H1 (cell line): ENCODE results near the gene NUMB. TPM values are rescaled to one million over a fixed set of nuclear protein-coding genes. Genes with fewer than 3 reads are reported as not detected.

Experiments used
- ASH2L ChIP-seq: fragments of 200-600, 300-600 bp; sonication (generic); IDR thresholded peaks from one replicate; pipeline ENCODE4 v1.7.1; 2017; ENCODE audit warnings: low read length
- BCL11A ChIP-seq, 2 experiments: IDR thresholded peaks; one replicate each; pipeline ENCODE4 v1.6.1; 2011; ENCODE audit warnings: low read depth in 2 of 2, low read length in 2 of 2, mild to moderate bottlenecking in 2 of 2
- CBX8 ChIP-seq: fragments of 300-800, 300-1000 bp; sonication (generic); IDR thresholded peaks from 2 replicates; pipeline ENCODE4 v1.7.1; 2016; ENCODE audit warnings: low read depth, low read length, borderline replicate concordance
- JUN ChIP-seq: IDR thresholded peaks from 2 replicates; pipeline ENCODE4 v1.6.1; 2011; ENCODE audit warnings: low read depth, mild to moderate bottlenecking, improper control_type of control experiment, low read length
- NANOG ChIP-seq: IDR thresholded peaks from 2 replicates; pipeline ENCODE4 v1.6.1; 2011; ENCODE audit warnings: low read length, low read depth, mild to moderate bottlenecking, inconsistent platforms; ENCODE audit not compliant: insufficient read depth, poor library complexity, severe bottlenecking
- NRF1 ChIP-seq: IDR thresholded peaks from 2 replicates; pipeline ENCODE4 v1.6.1; 2011; ENCODE audit warnings: mild to moderate bottlenecking, low read depth, low read length, improper control_type of control experiment
- POLR2AphosphoS5 ChIP-seq: IDR thresholded peaks from 2 replicates; pipeline ENCODE4 v1.6.1; 2011; ENCODE audit warnings: low read depth, low read length
- RXRA ChIP-seq: IDR thresholded peaks from 2 replicates; pipeline ENCODE4 v1.6.1; 2011; ENCODE audit warnings: low read depth, mild to moderate bottlenecking, low read length, moderate library complexity; ENCODE audit not compliant: insufficient read depth
- SUZ12 ChIP-seq: fragments of 200-600 bp; sonication (generic); IDR thresholded peaks from 2 replicates; pipeline ENCODE4 v1.6.1; 2012; ENCODE audit warnings: mild to moderate bottlenecking, inconsistent platforms, low read length, moderate library complexity, mixed read lengths
- TAF7 ChIP-seq: optimal IDR thresholded peaks from 2 replicates; pipeline ENCODE3; 2011; ENCODE audit warnings: low read depth, mild to moderate bottlenecking, inconsistent platforms, low read length, moderate library complexity, borderline replicate concordance
- YY1 ChIP-seq: IDR thresholded peaks from 2 replicates; pipeline ENCODE4 v1.6.1; 2011; ENCODE audit warnings: low read depth, mild to moderate bottlenecking, low read length
- polyA plus RNA-seq, 7 experiments: library from polyadenylated mRNA; depleted of rRNA in 3 of 7; stranded (reverse) in 5 of 7; unstranded in 2 of 7; fragments of >200 nt in 5 of 7; fragments of 200-250 nt in 2 of 7; gene quantifications; 1 replicate in 5 of 7; 2 replicates in 1 of 7; 4 replicates in 1 of 7; pipeline versions ENCODE4 v1.2.1 to v1.2.3, GENCODE V29; 2011 to 2013; ENCODE audit warnings: missing spikeins in 2 of 7, mixed read lengths in 2 of 7
- total RNA-seq: library from RNA; stranded (reverse); fragmentation: NEBNext Ultra II Directional; extraction: Animal tissue kit (Norgen Biotek cat#: 25700); gene quantifications from 2 replicates; pipeline ENCODE4 v1.2.1, GENCODE V29; 2021
- TF ChIP-seq, protein P1 (sequence below): fragments of 300-600 bp; sonication (generic); IDR thresholded peaks from 2 replicates; pipeline ENCODE4 v1.7.1; 2012; ENCODE audit warnings: low read length, moderate library complexity, mild to moderate bottlenecking, inconsistent platforms; ENCODE audit not compliant: insufficient replicate concordance

The NUMB gene
- total and polyA plus RNA-seq, 2 of the 8 experiments (the other 6 are each of a cell fraction or from before 2014, with no cell fraction given), result 54.3 to 78.1 TPM

DNA sequence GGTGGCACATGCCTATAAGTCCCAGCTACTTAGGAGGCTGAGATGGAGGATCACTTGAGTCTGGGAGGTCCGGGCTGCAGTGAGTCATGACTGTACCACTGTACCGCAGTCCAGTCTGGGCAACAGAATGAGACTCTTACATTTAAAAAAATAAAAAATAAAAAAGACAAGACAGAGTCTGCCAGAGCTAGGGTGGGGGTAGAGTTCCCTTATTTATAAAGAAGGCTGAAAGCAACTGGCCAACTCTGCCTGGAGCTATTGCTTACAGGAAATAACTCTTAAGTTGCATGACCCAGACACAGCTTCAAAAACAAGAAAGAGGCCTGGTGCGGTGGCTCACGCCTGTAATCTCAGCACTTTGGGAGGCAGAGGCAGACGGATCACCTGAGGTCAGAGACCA lies 31.5 kb downstream of the NUMB start (continued):
- TF ChIP-seq, protein P1, sequence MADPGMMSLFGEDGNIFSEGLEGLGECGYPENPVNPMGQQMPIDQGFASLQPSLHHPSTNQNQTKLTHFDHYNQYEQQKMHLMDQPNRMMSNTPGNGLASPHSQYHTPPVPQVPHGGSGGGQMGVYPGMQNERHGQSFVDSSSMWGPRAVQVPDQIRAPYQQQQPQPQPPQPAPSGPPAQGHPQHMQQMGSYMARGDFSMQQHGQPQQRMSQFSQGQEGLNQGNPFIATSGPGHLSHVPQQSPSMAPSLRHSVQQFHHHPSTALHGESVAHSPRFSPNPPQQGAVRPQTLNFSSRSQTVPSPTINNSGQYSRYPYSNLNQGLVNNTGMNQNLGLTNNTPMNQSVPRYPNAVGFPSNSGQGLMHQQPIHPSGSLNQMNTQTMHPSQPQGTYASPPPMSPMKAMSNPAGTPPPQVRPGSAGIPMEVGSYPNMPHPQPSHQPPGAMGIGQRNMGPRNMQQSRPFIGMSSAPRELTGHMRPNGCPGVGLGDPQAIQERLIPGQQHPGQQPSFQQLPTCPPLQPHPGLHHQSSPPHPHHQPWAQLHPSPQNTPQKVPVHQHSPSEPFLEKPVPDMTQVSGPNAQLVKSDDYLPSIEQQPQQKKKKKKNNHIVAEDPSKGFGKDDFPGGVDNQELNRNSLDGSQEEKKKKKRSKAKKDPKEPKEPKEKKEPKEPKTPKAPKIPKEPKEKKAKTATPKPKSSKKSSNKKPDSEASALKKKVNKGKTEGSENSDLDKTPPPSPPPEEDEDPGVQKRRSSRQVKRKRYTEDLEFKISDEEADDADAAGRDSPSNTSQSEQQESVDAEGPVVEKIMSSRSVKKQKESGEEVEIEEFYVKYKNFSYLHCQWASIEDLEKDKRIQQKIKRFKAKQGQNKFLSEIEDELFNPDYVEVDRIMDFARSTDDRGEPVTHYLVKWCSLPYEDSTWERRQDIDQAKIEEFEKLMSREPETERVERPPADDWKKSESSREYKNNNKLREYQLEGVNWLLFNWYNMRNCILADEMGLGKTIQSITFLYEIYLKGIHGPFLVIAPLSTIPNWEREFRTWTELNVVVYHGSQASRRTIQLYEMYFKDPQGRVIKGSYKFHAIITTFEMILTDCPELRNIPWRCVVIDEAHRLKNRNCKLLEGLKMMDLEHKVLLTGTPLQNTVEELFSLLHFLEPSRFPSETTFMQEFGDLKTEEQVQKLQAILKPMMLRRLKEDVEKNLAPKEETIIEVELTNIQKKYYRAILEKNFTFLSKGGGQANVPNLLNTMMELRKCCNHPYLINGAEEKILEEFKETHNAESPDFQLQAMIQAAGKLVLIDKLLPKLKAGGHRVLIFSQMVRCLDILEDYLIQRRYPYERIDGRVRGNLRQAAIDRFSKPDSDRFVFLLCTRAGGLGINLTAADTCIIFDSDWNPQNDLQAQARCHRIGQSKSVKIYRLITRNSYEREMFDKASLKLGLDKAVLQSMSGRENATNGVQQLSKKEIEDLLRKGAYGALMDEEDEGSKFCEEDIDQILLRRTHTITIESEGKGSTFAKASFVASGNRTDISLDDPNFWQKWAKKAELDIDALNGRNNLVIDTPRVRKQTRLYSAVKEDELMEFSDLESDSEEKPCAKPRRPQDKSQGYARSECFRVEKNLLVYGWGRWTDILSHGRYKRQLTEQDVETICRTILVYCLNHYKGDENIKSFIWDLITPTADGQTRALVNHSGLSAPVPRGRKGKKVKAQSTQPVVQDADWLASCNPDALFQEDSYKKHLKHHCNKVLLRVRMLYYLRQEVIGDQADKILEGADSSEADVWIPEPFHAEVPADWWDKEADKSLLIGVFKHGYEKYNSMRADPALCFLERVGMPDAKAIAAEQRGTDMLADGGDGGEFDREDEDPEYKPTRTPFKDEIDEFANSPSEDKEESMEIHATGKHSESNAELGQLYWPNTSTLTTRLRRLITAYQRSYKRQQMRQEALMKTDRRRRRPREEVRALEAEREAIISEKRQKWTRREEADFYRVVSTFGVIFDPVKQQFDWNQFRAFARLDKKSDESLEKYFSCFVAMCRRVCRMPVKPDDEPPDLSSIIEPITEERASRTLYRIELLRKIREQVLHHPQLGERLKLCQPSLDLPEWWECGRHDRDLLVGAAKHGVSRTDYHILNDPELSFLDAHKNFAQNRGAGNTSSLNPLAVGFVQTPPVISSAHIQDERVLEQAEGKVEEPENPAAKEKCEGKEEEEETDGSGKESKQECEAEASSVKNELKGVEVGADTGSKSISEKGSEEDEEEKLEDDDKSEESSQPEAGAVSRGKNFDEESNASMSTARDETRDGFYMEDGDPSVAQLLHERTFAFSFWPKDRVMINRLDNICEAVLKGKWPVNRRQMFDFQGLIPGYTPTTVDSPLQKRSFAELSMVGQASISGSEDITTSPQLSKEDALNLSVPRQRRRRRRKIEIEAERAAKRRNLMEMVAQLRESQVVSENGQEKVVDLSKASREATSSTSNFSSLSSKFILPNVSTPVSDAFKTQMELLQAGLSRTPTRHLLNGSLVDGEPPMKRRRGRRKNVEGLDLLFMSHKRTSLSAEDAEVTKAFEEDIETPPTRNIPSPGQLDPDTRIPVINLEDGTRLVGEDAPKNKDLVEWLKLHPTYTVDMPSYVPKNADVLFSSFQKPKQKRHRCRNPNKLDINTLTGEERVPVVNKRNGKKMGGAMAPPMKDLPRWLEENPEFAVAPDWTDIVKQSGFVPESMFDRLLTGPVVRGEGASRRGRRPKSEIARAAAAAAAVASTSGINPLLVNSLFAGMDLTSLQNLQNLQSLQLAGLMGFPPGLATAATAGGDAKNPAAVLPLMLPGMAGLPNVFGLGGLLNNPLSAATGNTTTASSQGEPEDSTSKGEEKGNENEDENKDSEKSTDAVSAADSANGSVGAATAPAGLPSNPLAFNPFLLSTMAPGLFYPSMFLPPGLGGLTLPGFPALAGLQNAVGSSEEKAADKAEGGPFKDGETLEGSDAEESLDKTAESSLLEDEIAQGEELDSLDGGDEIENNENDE, result no peak
- TF ChIP-seq SUZ12 (no peak), POLR2AphosphoS5 (no peak), NANOG (no peak), YY1 (no peak), RXRA (no peak), BCL11A (IDR thresholded peaks at IDR 0.05; ENCODE audit: low read depth in 2 of 2, low read length in 2 of 2) (no peak), CBX8 (no peak), JUN (no peak), TAF7 (no peak), NRF1 (no peak), ASH2L (no peak)
